C4-2B (cell line): ENCODE measurements around the gene CIB2.

Source experiments
- ZFX ChIP-seq: fragments of 450-650 bp; IDR thresholded peaks from 2 replicates; pipeline ENCODE4 v1.6.1; 2017
- TF ChIP-seq, protein P1 (sequence below): fragments of 450-650 bp; conservative IDR thresholded peaks from 2 replicates; pipeline ENCODE4 v1.5.1; 2017; ENCODE audit warnings: mild to moderate bottlenecking

DNA sequence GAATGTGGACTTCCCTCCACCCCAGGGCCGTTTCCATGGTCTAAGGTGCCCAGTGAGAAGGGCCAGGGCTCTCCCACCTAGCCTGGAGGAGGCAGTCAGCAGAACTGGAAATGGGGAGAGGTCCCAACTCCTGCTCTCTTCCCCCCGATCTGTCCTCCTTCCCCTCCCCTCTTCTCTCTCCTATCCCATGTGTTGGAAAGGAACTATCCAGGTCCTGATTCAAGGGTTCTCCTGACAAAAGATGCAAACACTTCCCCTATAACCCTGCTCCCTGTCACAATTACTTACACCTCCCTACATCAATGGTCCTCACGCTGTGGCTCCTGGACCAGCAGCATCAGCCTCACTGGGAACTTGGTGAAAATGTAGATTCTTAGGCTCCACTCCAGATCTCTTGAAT lies 6.0 kb downstream of the CIB2 start:
- TF ChIP-seq, protein P1, sequence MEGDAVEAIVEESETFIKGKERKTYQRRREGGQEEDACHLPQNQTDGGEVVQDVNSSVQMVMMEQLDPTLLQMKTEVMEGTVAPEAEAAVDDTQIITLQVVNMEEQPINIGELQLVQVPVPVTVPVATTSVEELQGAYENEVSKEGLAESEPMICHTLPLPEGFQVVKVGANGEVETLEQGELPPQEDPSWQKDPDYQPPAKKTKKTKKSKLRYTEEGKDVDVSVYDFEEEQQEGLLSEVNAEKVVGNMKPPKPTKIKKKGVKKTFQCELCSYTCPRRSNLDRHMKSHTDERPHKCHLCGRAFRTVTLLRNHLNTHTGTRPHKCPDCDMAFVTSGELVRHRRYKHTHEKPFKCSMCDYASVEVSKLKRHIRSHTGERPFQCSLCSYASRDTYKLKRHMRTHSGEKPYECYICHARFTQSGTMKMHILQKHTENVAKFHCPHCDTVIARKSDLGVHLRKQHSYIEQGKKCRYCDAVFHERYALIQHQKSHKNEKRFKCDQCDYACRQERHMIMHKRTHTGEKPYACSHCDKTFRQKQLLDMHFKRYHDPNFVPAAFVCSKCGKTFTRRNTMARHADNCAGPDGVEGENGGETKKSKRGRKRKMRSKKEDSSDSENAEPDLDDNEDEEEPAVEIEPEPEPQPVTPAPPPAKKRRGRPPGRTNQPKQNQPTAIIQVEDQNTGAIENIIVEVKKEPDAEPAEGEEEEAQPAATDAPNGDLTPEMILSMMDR: no peak
- TF ChIP-seq ZFX: no peak
